Naive B cell (primary cell): ENCODE results near the gene HPCAL1. TPM values are rescaled to one million over a fixed set of nuclear protein-coding genes. Genes with fewer than 3 reads are reported as not detected.
"Not testable (repeated sequence)": the region's sequence is repeated elsewhere in the genome, so short reads cannot be mapped to it uniquely, and the experiment has no call there.

Experiments
- ATAC-seq, 2 donors: fragments of 150-1000 bp; cut with Tn5 transposase; 2 replicates each; pipeline ENCODE4 v1.10.0; 2021; ENCODE audit warnings: low read depth in 2 of 2, mild to moderate bottlenecking in 2 of 2, moderate library complexity in 2 of 2
- DNase-seq: peaks from one replicate; pipeline ENCODE4 v3.0.0; 2022
- H3K27ac Mint-ChIP-seq, 6 donors: one replicate each; pipeline ENCODE4 v1.8.0; 2020 to 2022; ENCODE audit warnings: mild to moderate bottlenecking in 6 of 6, mixed read lengths in 6 of 6, moderate library complexity in 5 of 6, inconsistent platforms in 2 of 6
- H3K27me3 Mint-ChIP-seq, 3 donors: one replicate each; pipeline ENCODE4 v1.8.0; 2021 to 2022; ENCODE audit warnings: mixed read lengths in 3 of 3, mild to moderate bottlenecking in 1 of 3
- H3K36me3 Mint-ChIP-seq, 2 donors: one replicate each; pipeline ENCODE4 v1.8.0; 2020 to 2022; ENCODE audit warnings: mixed read lengths in 2 of 2, inconsistent platforms in 1 of 2, mild to moderate bottlenecking in 1 of 2
- H3K4me1 Mint-ChIP-seq, 3 donors: one replicate each; pipeline ENCODE4 v1.8.0; 2020 to 2022; ENCODE audit warnings: mixed read lengths in 3 of 3, inconsistent platforms in 1 of 3, mild to moderate bottlenecking in 1 of 3, moderate library complexity in 1 of 3
- H3K4me3 Mint-ChIP-seq, 8 donors: one replicate each; pipeline ENCODE4 v1.8.0; 2020 to 2022; ENCODE audit warnings: mild to moderate bottlenecking in 8 of 8, mixed read lengths in 8 of 8, moderate library complexity in 8 of 8, inconsistent platforms in 2 of 8
- H3K9me3 Mint-ChIP-seq, 7 donors: one replicate each; pipeline ENCODE4 v1.8.0; 2020 to 2022; ENCODE audit warnings: mixed read lengths in 7 of 7, mild to moderate bottlenecking in 5 of 7, inconsistent platforms in 2 of 7, moderate library complexity in 1 of 7
- polyA plus RNA-seq, 6 donors: library from polyadenylated mRNA; unstranded; fragments of 300-500 nt; fragmentation: Illumina TruSeq; gene quantifications; one replicate each; pipeline ENCODE4 v1.2.3, GENCODE V29; 2021; ENCODE audit warnings: low read depth in 6 of 6

Gene HPCAL1
- polyA plus RNA-seq, 6 donors from 2014 or later = 49.1 to 92.1 (median 66.7) TPM

DNA sequence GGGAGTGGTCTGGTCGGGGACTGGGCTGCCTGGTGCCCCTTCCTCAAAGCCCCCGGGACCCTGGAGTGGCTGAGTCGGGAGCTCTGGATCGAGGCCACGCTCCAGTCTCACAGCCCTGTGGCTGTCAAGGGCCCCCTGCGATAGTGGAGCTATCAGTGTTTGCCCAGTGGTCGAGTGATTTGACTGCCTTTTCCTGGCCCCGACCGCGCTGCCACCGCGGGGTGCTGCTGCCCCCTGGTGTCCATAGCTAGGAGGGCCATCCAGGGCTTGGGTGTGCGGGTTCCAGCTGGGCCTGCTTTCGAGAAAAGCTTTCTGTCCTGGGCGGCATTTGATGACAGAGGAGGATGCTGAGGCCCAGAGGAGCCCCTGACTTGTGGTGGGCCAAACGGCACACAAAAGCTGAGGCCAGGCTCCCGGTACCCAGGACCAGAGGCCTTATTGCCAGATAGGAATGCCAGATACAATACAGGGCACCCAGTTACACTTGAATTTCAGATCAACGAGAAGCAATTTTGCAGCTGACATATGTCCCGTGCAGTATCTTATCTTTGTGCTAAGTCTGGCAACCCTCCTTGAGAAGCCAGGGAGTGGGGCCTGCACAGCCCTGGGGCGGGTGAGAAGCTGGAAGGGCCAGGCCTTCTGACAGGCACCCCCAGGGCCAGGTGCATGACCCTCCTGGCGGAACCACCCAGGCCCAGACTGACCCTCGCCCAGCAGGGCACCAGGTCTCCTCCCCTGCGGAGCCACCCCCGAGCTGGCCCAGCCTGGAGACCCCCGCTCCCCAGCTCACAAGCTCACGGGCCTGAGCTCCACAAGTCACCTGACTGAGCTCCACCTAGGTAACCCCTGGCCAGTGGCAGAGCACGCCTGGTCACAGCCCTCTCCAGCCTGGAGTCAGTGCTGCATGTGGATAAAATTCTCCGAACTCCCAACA, 132.4 kb downstream of the HPCAL1 start:
- Mint-ChIP-seq H3K4me1 (peaks cover 18 to 38% (median 19%) of the 10 kb centered on the region in 3 donors), H3K9me3 (peaks cover 0 to 2% (median 0%) of the 10 kb centered on the region in 7 donors), H3K27ac (peak overlapping the region in 3 of 6 donors; percentile 21 to 80 (median 50)), H3K4me3 (peak overlapping the region in 3 of 8 donors; percentile 41 to 67 (median 44)), H3K36me3 (peaks cover 0 to 9% of the 10 kb centered on the region in 2 donors), H3K27me3 (no peaks in the 10 kb centered on the region)
- peak; percentile 77 to 87 for ATAC-seq
- DNase-seq = peak; percentile 84

DNA sequence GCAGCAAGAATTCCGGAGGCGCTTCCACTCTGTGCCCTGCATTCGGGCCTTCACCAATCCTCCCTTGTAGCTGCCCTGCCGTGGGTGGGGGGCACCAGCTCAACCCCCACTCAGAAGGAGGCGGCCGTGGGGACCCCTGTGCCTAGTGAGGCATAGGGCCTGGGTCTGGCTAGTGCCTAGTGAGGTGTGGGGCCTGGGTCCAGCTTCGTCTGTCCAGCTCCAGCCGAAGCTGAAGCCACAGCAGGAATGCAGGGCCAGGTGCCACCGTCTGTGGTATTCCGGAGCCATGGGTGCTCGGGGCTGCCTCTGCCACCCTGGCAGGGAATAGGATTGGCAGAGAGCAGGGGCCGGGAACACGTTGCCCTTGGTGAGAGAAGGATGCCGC, 133.1 kb downstream of the HPCAL1 start:
- no peaks in the 10 kb centered on the region for H3K27me3 Mint-ChIP-seq

DNA sequence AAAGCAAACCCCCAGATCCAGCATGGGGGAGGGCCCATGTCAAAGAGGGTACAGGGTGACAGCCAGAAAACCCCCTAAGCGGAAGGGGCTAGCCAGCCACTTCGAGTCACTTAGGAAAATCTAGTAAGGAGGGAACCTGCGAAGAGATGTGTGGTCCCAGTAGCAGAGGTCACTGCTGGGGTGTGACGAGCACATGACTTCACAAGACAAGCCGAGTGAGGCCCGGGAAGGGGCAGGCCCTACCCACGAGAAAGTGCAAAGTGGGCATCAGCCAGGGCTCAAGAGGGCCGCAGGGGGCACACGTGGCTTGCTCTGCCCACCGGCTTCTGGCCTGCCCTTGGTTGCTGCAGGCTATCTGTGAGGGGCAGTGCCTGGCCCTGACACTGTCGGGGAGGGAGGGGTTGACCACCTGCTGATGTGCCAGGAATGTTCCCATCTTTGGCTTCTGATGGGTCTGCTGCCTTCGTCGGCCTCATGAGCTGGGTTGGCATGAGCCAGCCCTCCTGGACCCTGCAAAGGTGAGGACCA, 133.9 kb downstream of the HPCAL1 start:
- H3K9me3 Mint-ChIP-seq = no peaks in the 10 kb centered on the region
- H3K27ac Mint-ChIP-seq = no peak overlapping the region
- no peaks in the 10 kb centered on the region for H3K27me3 Mint-ChIP-seq
- DNase-seq (no peak), ATAC-seq (no peak)
- H3K4me1 Mint-ChIP-seq = peaks cover 19 to 32% (median 20%) of the 10 kb centered on the region in 3 donors
- H3K36me3 Mint-ChIP-seq = peaks cover 4 to 10% of the 10 kb centered on the region in 2 donors
- H3K4me3 Mint-ChIP-seq = no peak overlapping the region

More for the DNA sequence above, 133.1 kb downstream of the HPCAL1 start:
- Mint-ChIP-seq H3K4me3 (no peak overlapping the region), H3K27ac (no peak overlapping the region), H3K36me3 (peaks cover 0 to 9% of the 10 kb centered on the region in 2 donors), H3K4me1 (peaks cover 18 to 36% (median 19%) of the 10 kb centered on the region in 3 donors), H3K9me3 (peaks cover 0 to 2% (median 0%) of the 10 kb centered on the region in 7 donors)
- DNase-seq = no peak
- no peak for ATAC-seq

DNA sequence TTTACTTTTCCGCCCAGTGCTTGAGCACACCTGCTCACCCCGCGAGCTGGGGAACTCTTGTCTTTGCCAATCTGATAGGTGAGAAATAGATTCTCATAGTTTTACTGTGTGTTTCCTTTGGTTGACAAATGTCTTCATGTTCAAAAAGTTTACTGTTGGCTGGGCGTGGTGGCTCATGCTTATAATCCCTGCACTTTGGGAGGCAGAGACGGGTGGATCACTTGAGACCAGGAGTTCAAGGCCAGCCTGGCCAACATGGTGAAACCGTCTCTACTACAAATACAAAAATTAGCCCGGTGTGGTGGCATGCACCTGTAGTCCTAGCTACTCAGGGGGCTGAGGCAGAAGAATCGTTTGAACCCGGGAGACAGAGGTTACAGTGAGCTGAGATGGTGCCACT, 135.1 kb downstream of the HPCAL1 start:
- ATAC-seq = no peak
- Mint-ChIP-seq H3K9me3 (no peaks in the 10 kb centered on the region), H3K27me3 (no peaks in the 10 kb centered on the region), H3K36me3 (peaks cover 12 to 18% of the 10 kb centered on the region in 2 donors), H3K4me1 (peaks cover 14 to 21% (median 19%) of the 10 kb centered on the region in 3 donors), H3K4me3 (no peak overlapping the region), H3K27ac (no peak overlapping the region)
- no peak for DNase-seq

DNA sequence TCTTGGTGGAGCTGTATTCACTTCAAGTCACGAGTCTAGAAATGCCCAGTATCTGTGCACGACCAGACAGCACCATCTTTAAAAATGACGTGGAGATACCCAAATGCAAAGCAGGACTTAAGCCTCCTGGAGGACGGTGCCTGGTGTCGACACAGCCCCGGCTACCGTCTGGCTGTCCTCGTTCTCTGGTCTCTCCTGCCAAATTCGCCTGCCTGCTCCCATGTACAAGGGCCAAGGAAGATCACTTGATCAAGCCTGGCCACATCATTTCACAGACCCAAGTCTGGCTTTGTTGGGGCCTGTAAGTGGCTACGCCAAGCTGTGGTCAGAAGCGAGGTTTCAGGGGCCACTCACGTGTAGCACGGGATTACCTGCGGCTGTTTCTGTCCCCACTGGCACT, 136.0 kb downstream of the HPCAL1 start:
- Mint-ChIP-seq H3K36me3 (peaks cover 20 to 24% of the 10 kb centered on the region in 2 donors), H3K9me3 (no peaks in the 10 kb centered on the region), H3K27ac (peak overlapping the region in 1 of 6 donors; percentile 42), H3K27me3 (no peaks in the 10 kb centered on the region), H3K4me1 (peaks cover 12 to 22% (median 15%) of the 10 kb centered on the region in 3 donors), H3K4me3 (peak overlapping the region in 1 of 8 donors; percentile 43)
- DNase-seq (no peak), ATAC-seq (no peak)

DNA sequence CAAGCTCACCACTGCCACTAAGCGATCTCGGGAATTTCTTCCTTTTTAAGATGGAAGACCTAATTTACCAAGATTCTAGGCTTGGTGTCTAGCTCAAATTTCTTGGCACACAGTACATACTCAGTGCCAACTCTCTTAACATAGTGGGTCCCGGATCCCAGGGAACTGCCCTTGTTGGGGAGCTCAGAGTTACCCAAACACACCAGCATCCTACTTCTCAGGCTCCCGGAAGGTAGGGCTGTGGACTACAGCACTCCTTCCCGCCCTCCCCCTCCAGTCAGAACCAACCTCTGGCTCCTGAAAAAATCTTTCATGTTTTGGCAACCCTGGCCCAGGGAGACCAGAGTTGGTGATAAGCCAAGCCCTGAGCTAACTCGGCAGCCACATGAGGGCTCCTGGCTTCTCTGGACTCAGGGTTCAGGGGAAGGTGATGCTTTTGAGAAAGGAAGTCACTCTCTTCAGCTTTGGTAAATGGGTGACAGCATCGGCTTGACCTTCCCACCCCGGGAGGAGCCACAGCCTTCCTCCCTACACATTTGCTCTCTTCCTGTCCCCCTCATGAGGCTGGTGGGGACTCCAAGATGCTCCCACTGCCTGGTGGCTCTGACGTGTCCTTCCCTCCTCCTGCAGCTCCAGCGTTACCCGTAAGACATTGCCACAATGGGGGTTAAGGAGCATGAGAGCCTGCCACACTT, 136.6 kb downstream of the HPCAL1 start:
- peak overlapping the region in 4 of 6 donors; percentile 38 to 63 (median 54) for H3K27ac Mint-ChIP-seq
- DNase-seq (no peak), ATAC-seq (no peak)
- peaks cover 27 to 30% of the 10 kb centered on the region in 2 donors for H3K36me3 Mint-ChIP-seq
- peaks cover 12 to 23% (median 22%) of the 10 kb centered on the region in 3 donors for H3K4me1 Mint-ChIP-seq
- H3K4me3 Mint-ChIP-seq = peak overlapping the region in 1 of 8 donors; percentile 15
- no peaks in the 10 kb centered on the region for H3K9me3 Mint-ChIP-seq
- no peaks in the 10 kb centered on the region for H3K27me3 Mint-ChIP-seq

DNA sequence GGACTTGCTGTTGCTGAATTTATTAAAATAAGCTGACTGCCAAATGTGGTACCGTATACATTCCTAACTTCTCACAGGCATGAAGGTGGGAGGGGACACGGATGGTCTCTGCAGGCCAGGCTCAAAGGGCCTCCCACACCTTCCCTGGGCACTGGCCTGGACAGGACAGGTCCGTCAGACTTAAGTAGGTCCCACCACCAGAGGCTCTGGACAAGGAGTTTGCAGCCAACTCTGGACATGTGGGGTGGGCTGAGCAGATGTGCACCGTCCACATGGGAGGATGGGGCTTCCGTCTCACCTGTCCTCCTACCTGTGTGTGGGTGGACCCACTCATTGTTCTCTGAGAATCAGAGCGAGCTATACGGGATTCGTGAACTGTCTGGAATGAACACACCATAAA, 137.3 kb downstream of the HPCAL1 start:
- Mint-ChIP-seq H3K9me3 (no peaks in the 10 kb centered on the region), H3K4me3 (peak overlapping the region in 1 of 8 donors; percentile 15), H3K36me3 (peaks cover 33 to 37% of the 10 kb centered on the region in 2 donors), H3K27me3 (no peaks in the 10 kb centered on the region), H3K4me1 (peaks cover 16 to 24% (median 23%) of the 10 kb centered on the region in 3 donors), H3K27ac (peak overlapping the region in 2 of 6 donors; percentile 49 to 63)
- ATAC-seq (no peak), DNase-seq (no peak)

DNA sequence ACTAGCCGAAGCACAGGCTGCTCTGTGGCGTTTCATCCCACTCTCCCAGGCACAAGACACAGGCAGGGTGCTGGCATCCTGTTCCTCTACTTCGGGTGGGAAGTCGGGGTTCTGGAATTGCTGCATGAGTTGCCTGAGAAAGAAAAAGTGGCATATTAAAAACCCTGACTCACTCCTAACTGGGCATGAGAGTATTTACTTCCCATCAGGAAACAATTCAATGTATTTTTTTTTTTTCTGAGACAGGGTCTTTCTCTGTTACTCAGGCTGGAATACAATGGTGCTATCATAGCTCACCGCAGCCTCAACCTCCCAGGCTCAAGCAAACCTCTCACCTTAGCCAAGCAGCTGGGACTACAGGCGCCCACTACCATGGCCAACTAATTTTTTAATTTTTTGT, 138.0 kb downstream of the HPCAL1 start:
- no peak for DNase-seq
- no peak overlapping the region for H3K4me3 Mint-ChIP-seq
- peaks cover 14 to 30% (median 27%) of the 10 kb centered on the region in 3 donors for H3K4me1 Mint-ChIP-seq
- H3K9me3 Mint-ChIP-seq = no peaks in the 10 kb centered on the region
- peaks cover 33 to 38% of the 10 kb centered on the region in 2 donors for H3K36me3 Mint-ChIP-seq
- no peak for ATAC-seq
- H3K27me3 Mint-ChIP-seq = no peaks in the 10 kb centered on the region
- H3K27ac Mint-ChIP-seq = no peak overlapping the region

DNA sequence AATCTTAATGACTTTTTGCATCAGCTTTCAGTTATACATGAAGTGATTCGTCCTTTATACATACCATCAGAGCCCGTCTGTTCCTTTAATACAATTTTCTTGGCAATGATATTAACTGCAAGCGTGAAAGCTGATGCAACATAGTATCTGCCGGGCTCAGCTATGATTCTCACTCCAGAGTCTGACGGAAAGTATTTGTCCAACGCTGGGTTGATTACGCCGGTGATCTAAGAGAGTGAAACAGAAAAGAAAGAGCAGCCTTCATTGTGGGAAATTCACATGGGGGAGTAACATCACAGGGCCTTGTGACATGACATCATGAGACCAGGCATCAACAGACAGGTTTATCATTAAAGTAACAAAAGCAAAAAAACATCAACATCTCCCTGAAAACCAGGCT, 139.2 kb downstream of the HPCAL1 start:
- DNase-seq = no peak
- peak overlapping the region in 1 of 6 donors; percentile 24 for H3K27ac Mint-ChIP-seq
- H3K4me1 Mint-ChIP-seq = peaks cover 14 to 40% (median 28%) of the 10 kb centered on the region in 3 donors
- H3K27me3 Mint-ChIP-seq = no peaks in the 10 kb centered on the region
- peaks cover 33 to 38% of the 10 kb centered on the region in 2 donors for H3K36me3 Mint-ChIP-seq
- H3K4me3 Mint-ChIP-seq = no peak overlapping the region
- no peak for ATAC-seq
- no peaks in the 10 kb centered on the region for H3K9me3 Mint-ChIP-seq

DNA sequence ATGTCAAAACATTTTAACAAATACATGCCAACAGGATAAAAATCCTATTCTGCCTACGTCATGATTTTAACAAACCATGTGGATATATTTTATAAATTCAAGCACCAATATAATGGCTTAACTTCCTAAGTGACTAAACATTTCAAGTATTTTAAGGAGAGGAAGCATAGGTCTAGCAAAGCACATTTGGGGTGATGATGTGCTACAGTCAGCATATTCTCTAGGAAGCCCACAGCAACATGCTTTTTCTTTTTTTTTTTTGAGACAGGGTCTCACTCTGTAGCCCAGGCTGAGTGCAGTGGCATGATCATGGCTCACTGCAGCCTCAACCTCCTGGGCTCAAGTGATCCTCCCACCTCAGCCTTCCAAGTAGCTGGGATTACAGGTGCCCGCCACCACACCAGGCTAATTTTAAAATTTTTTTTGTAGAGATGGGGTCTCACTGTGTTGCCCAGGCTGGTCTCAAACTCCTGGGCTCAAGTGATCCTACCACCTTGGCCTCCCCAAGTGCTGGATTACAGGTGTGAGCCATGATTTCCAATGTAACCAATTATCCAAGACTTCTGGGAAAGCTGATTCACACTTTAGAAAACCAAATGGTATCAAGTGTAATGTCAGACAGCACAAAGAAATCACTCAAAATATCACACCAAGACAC, 139.9 kb downstream of the HPCAL1 start:
- peaks cover 18 to 46% (median 33%) of the 10 kb centered on the region in 3 donors for H3K4me1 Mint-ChIP-seq
- H3K27me3 Mint-ChIP-seq = not testable (repeated sequence)

DNA sequence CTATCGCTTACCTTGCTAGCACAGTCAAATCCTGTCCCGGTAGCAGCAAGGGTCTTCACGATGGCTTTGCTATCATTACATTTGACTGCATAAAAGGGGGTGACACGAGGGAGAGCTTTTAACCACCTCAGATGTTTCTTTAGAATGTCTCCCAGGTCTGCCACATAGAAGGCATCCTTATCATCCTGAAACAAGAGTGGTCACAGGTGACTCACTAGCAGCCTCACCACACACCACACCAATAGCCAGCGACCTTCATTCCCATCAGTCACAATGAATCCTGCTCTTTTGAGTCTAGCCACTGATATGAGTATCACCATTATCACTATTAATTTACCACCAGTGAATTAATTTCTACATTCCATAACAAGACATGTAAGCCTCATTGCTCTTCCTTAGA, 141.8 kb downstream of the HPCAL1 start:
- DNase-seq = no peak
- ATAC-seq = no peak
- peak overlapping the region in 7 of 8 donors; percentile 6 to 97 (median 84) for H3K4me3 Mint-ChIP-seq
- H3K27me3 Mint-ChIP-seq = no peaks in the 10 kb centered on the region
- no peaks in the 10 kb centered on the region for H3K9me3 Mint-ChIP-seq
- peaks cover 33 to 35% of the 10 kb centered on the region in 2 donors for H3K36me3 Mint-ChIP-seq
- H3K4me1 Mint-ChIP-seq = peaks cover 18 to 51% (median 39%) of the 10 kb centered on the region in 3 donors
- H3K27ac Mint-ChIP-seq = peak overlapping the region in 1 of 6 donors; percentile 3

More for the DNA sequence above, 139.9 kb downstream of the HPCAL1 start:
- Mint-ChIP-seq H3K36me3 (peaks cover 33 to 38% of the 10 kb centered on the region in 2 donors), H3K4me3 (peak overlapping the region in 2 of 8 donors; percentile 35 to 59)
- H3K9me3 Mint-ChIP-seq, H3K27ac Mint-ChIP-seq, DNase-seq, ATAC-seq: not testable (repeated sequence)

DNA sequence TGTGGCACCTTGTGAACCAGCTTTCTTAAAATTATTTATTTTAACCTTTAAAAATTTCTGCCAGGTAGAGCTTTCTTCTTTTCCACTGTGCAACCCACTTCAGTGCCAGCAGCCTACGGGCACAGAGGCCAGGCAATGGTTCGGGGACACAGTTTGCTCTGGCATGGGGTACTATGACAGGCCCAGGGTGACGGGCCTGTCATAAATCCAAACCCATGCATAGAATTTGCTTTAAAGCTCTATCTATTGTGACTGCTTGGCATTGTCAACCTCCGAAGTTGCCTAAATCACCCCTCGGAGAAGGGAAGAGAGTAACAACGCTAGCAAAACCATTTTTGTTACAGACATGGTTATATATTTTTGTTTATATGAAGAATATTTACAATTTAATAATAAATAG, 143.9 kb downstream of the HPCAL1 start:
- peak overlapping the region; percentile 46 to 97 (median 90) for H3K4me3 Mint-ChIP-seq
- peaks cover 22 to 63% (median 39%) of the 10 kb centered on the region in 3 donors for H3K4me1 Mint-ChIP-seq
- no peak for ATAC-seq
- no peak for DNase-seq
- H3K36me3 Mint-ChIP-seq = peaks cover 28 to 29% of the 10 kb centered on the region in 2 donors
- peak overlapping the region in 2 of 6 donors; percentile 61 to 78 for H3K27ac Mint-ChIP-seq
- H3K9me3 Mint-ChIP-seq = no peaks in the 10 kb centered on the region
- no peaks in the 10 kb centered on the region for H3K27me3 Mint-ChIP-seq
